ENCODE measurements around the gene LRRC51.

The LRRC51 gene

GRCh38 chr11:72135891-72136683 lies 55.4 kb downstream of the LRRC51 start:
- Histone ChIP-seq H3K9me3 (ENCODE audit: insufficient read depth, low read depth, low read length) (peaks cover 4% of the 10 kb centered on the region), H3K18ac (ENCODE audit: low read length) (no peak overlapping the region), H3K27ac (ENCODE audit: low read depth, low read length) (no peak overlapping the region), H2AFZ (ENCODE audit: insufficient read depth, low read length, poor library complexity) (no peak overlapping the region), H3K79me1 (ENCODE audit: low read length) (no peaks in the 10 kb centered on the region), H3K14ac (ENCODE audit: low read length) (no peak overlapping the region), H3K27me3 (ENCODE audit: insufficient read depth, low read length) (no peaks in the 10 kb centered on the region), H2BK5ac (ENCODE audit: low read depth, low read length, poor library complexity) (no peak overlapping the region), H2BK12ac (ENCODE audit: low read length) (no peak overlapping the region), H3K4me2 (ENCODE audit: low read length) (no peak overlapping the region), H4K12ac (ENCODE audit: low read depth, low read length) (no peak overlapping the region), H2BK120ac (ENCODE audit: insufficient read depth, low read length, poor library complexity) (no peak overlapping the region), H3K4me3 (ENCODE audit: low read depth, low read length) (no peak overlapping the region), H4K8ac (ENCODE audit: low read depth, low read length) (no peak overlapping the region), H3K23ac (ENCODE audit: low read length) (no peak overlapping the region), H3K4me1 (ENCODE audit: control insufficient read depth in 1 of 2, insufficient read depth in 2 of 2, low read length in 2 of 2) (no peaks in the 10 kb centered on the region), H3K36me3 (ENCODE audit: control insufficient read depth in 1 of 2, insufficient read depth in 2 of 2, low read length in 2 of 2) (no peaks in the 10 kb centered on the region), H4K91ac (ENCODE audit: low read depth, low read length) (no peak overlapping the region), H2AK5ac (ENCODE audit: low read length) (no peak overlapping the region), H3K79me2 (ENCODE audit: control insufficient read depth, insufficient read depth, low read length, poor library complexity) (no peaks in the 10 kb centered on the region), H3K9ac (ENCODE audit: low read length) (no peak overlapping the region), H3K4ac (ENCODE audit: low read depth, low read length) (no peak overlapping the region)
- no CpG with 5 or more reads among the region's 14 CpGs for WGBS (ENCODE audit: extremely low coverage, insufficient coverage, insufficient read length)
- no peak for DNase-seq

- no peak overlapping the region for H2AFZ ChIP-seq (ENCODE audit: insufficient read depth, low read length, poor library complexity)
- H3K79me2 ChIP-seq (ENCODE audit: control insufficient read depth, insufficient read depth, low read length, poor library complexity): no peaks in the 10 kb centered on the region
- no peak for DNase-seq
- no peak overlapping the region for H4K91ac ChIP-seq (ENCODE audit: low read depth, low read length)
- H3K4me1 ChIP-seq (ENCODE audit: control insufficient read depth in 1 of 2, insufficient read depth in 2 of 2, low read length in 2 of 2): no peaks in the 10 kb centered on the region
- H3K27me3 ChIP-seq (ENCODE audit: insufficient read depth, low read length): no peaks in the 10 kb centered on the region
- peaks cover 4% of the 10 kb centered on the region for H3K9me3 ChIP-seq (ENCODE audit: insufficient read depth, low read depth, low read length)
- no peak overlapping the region for H3K23ac ChIP-seq (ENCODE audit: low read length)
- no peak overlapping the region for H3K27ac ChIP-seq (ENCODE audit: low read depth, low read length)
- no CpG with 5 or more reads among the region's 4 CpGs for WGBS (ENCODE audit: extremely low coverage, insufficient coverage, insufficient read length)
- no peak overlapping the region for H2AK5ac ChIP-seq (ENCODE audit: low read length)
- no peaks in the 10 kb centered on the region for H3K79me1 ChIP-seq (ENCODE audit: low read length)
- no peak overlapping the region for H3K18ac ChIP-seq (ENCODE audit: low read length)
- no peak overlapping the region for H4K8ac ChIP-seq (ENCODE audit: low read depth, low read length)
- no peak overlapping the region for H3K4me2 ChIP-seq (ENCODE audit: low read length)
- H2BK5ac ChIP-seq (ENCODE audit: low read depth, low read length, poor library complexity): no peak overlapping the region
- no peaks in the 10 kb centered on the region for H3K36me3 ChIP-seq (ENCODE audit: control insufficient read depth in 1 of 2, insufficient read depth in 2 of 2, low read length in 2 of 2)
- no peak overlapping the region for H3K4ac ChIP-seq (ENCODE audit: low read depth, low read length)
- H3K14ac ChIP-seq (ENCODE audit: low read length): no peak overlapping the region
- no peak overlapping the region for H3K9ac ChIP-seq (ENCODE audit: low read length)
- no peak overlapping the region for H3K4me3 ChIP-seq (ENCODE audit: low read depth, low read length)
- H2BK120ac ChIP-seq (ENCODE audit: insufficient read depth, low read length, poor library complexity): no peak overlapping the region
- no peak overlapping the region for H4K12ac ChIP-seq (ENCODE audit: low read depth, low read length)
- H2BK12ac ChIP-seq (ENCODE audit: low read length): no peak overlapping the region
These were observed 56.1 kb downstream of the LRRC51 start for GRCh38 chr11:72136684-72137262.

- WGBS (ENCODE audit: extremely low coverage, insufficient coverage, insufficient read length): no CpG with 5 or more reads among the region's 12 CpGs
These were observed 58.3 kb downstream of the LRRC51 start for GRCh38 chr11:72138821-72139390.

GRCh38 chr11:72139500-72139899 lies 58.9 kb downstream of the LRRC51 start:
- no peak for DNase-seq
- no peak overlapping the region for H4K8ac ChIP-seq (ENCODE audit: low read depth, low read length)
- H2BK120ac ChIP-seq (ENCODE audit: insufficient read depth, low read length, poor library complexity): no peak overlapping the region
- no peak overlapping the region for H4K91ac ChIP-seq (ENCODE audit: low read depth, low read length)
- no peaks in the 10 kb centered on the region for H3K4me1 ChIP-seq (ENCODE audit: control insufficient read depth in 1 of 2, insufficient read depth in 2 of 2, low read length in 2 of 2)
- no peak overlapping the region for H3K14ac ChIP-seq (ENCODE audit: low read length)
- H3K79me2 ChIP-seq (ENCODE audit: control insufficient read depth, insufficient read depth, low read length, poor library complexity): no peaks in the 10 kb centered on the region
- no peaks in the 10 kb centered on the region for H3K79me1 ChIP-seq (ENCODE audit: low read length)
- H3K9me3 ChIP-seq (ENCODE audit: insufficient read depth, low read depth, low read length): peaks cover 2% of the 10 kb centered on the region
- no peaks in the 10 kb centered on the region for H3K27me3 ChIP-seq (ENCODE audit: insufficient read depth, low read length)
- H3K4me2 ChIP-seq (ENCODE audit: low read length): no peak overlapping the region
- no peak overlapping the region for H3K4ac ChIP-seq (ENCODE audit: low read depth, low read length)
- no peak overlapping the region for H4K12ac ChIP-seq (ENCODE audit: low read depth, low read length)
- H3K4me3 ChIP-seq (ENCODE audit: low read depth, low read length): peak overlapping the region; percentile 45
- WGBS (ENCODE audit: extremely low coverage, insufficient coverage, insufficient read length): no CpG with 5 or more reads among the region's 11 CpGs
- H2BK5ac ChIP-seq (ENCODE audit: low read depth, low read length, poor library complexity): no peak overlapping the region
- no peaks in the 10 kb centered on the region for H3K36me3 ChIP-seq (ENCODE audit: control insufficient read depth in 1 of 2, insufficient read depth in 2 of 2, low read length in 2 of 2)
- H3K18ac ChIP-seq (ENCODE audit: low read length): no peak overlapping the region
- no peak overlapping the region for H2AFZ ChIP-seq (ENCODE audit: insufficient read depth, low read length, poor library complexity)
- no peak overlapping the region for H2AK5ac ChIP-seq (ENCODE audit: low read length)
- H3K23ac ChIP-seq (ENCODE audit: low read length): no peak overlapping the region
- H3K9ac ChIP-seq (ENCODE audit: low read length): no peak overlapping the region
- H2BK12ac ChIP-seq (ENCODE audit: low read length): no peak overlapping the region
- H3K27ac ChIP-seq (ENCODE audit: low read depth, low read length): no peak overlapping the region

More at GRCh38 chr11:72138821-72139390, 58.3 kb downstream of the LRRC51 start:
- no peak overlapping the region for H3K14ac ChIP-seq (ENCODE audit: low read length)
- H4K8ac ChIP-seq (ENCODE audit: low read depth, low read length): no peak overlapping the region
- H2AFZ ChIP-seq (ENCODE audit: insufficient read depth, low read length, poor library complexity): no peak overlapping the region
- H3K79me2 ChIP-seq (ENCODE audit: control insufficient read depth, insufficient read depth, low read length, poor library complexity): no peaks in the 10 kb centered on the region
- no peak overlapping the region for H4K91ac ChIP-seq (ENCODE audit: low read depth, low read length)
- H3K36me3 ChIP-seq (ENCODE audit: control insufficient read depth in 1 of 2, insufficient read depth in 2 of 2, low read length in 2 of 2): no peaks in the 10 kb centered on the region
- no peak overlapping the region for H3K9ac ChIP-seq (ENCODE audit: low read length)
- H2BK12ac ChIP-seq (ENCODE audit: low read length): no peak overlapping the region
- no peaks in the 10 kb centered on the region for H3K4me1 ChIP-seq (ENCODE audit: control insufficient read depth in 1 of 2, insufficient read depth in 2 of 2, low read length in 2 of 2)
- no peak overlapping the region for H4K12ac ChIP-seq (ENCODE audit: low read depth, low read length)
- H3K23ac ChIP-seq (ENCODE audit: low read length): no peak overlapping the region
- no peaks in the 10 kb centered on the region for H3K79me1 ChIP-seq (ENCODE audit: low read length)
- H3K4me2 ChIP-seq (ENCODE audit: low read length): no peak overlapping the region
- no peak overlapping the region for H3K4me3 ChIP-seq (ENCODE audit: low read depth, low read length)
- no peak for DNase-seq
- H2BK5ac ChIP-seq (ENCODE audit: low read depth, low read length, poor library complexity): no peak overlapping the region
- H3K27ac ChIP-seq (ENCODE audit: low read depth, low read length): no peak overlapping the region
- H3K4ac ChIP-seq (ENCODE audit: low read depth, low read length): no peak overlapping the region
- H3K27me3 ChIP-seq (ENCODE audit: insufficient read depth, low read length): no peaks in the 10 kb centered on the region
- peaks cover 2% of the 10 kb centered on the region for H3K9me3 ChIP-seq (ENCODE audit: insufficient read depth, low read depth, low read length)
- H2BK120ac ChIP-seq (ENCODE audit: insufficient read depth, low read length, poor library complexity): no peak overlapping the region
- H2AK5ac ChIP-seq (ENCODE audit: low read length): no peak overlapping the region
- no peak overlapping the region for H3K18ac ChIP-seq (ENCODE audit: low read length)
